Trophoblast cell (in vitro differentiated cells and primary cell): Measurements from ENCODE around the gene TMEM45B.
A peak's percentile ranks its signal among the peaks of the same experiment; 100 is the strongest.

Source experiments
- DNase-seq, 2 donors: peaks; one replicate each; pipeline ENCODE4 v3.0.0-alpha.2; 2016
- H2AFZ ChIP-seq: 2 replicates; pipeline ENCODE4 v1.6.1; 2013; ENCODE audit warnings: low read length, moderate library complexity, mild to moderate bottlenecking; ENCODE audit not compliant: insufficient read depth, poor library complexity
- H2AK5ac ChIP-seq: 2 replicates; pipeline ENCODE4 v1.6.1; 2013; ENCODE audit warnings: mild to moderate bottlenecking, low read length
- H2BK120ac ChIP-seq: 2 replicates; pipeline ENCODE4 v1.6.1; 2013; ENCODE audit warnings: low read length, mild to moderate bottlenecking, moderate library complexity; ENCODE audit not compliant: insufficient read depth, poor library complexity
- H2BK12ac ChIP-seq: 2 replicates; pipeline ENCODE4 v1.6.1; 2013; ENCODE audit warnings: mild to moderate bottlenecking, low read length, moderate library complexity
- H2BK5ac ChIP-seq: 2 replicates; pipeline ENCODE4 v1.6.1; 2013; ENCODE audit warnings: low read length, low read depth, moderate library complexity, mild to moderate bottlenecking; ENCODE audit not compliant: poor library complexity
- H3K14ac ChIP-seq: 2 replicates; pipeline ENCODE4 v1.6.1; 2013; ENCODE audit warnings: mild to moderate bottlenecking, low read length
- H3K18ac ChIP-seq: 2 replicates; pipeline ENCODE4 v1.6.1; 2013; ENCODE audit warnings: mild to moderate bottlenecking, low read length
- H3K23ac ChIP-seq: 2 replicates; pipeline ENCODE4 v1.6.1; 2013; ENCODE audit warnings: low read length
- H3K27ac ChIP-seq: 2 replicates; pipeline ENCODE4 v1.5.1; 2013; ENCODE audit warnings: low read depth, mild to moderate bottlenecking, inconsistent platforms, low read length, moderate library complexity
- H3K27me3 ChIP-seq: 2 replicates; pipeline ENCODE4 v1.6.1; 2013; ENCODE audit warnings: inconsistent platforms, mild to moderate bottlenecking, low read length, moderate library complexity; ENCODE audit not compliant: insufficient read depth
- H3K36me3 ChIP-seq, 2 experiments: 1 replicate in 1 of 2; 2 replicates in 1 of 2; pipeline ENCODE4 v1.6.1; 2013; ENCODE audit warnings: low read length in 2 of 2, mild to moderate bottlenecking in 2 of 2, moderate library complexity in 1 of 2; ENCODE audit not compliant: insufficient read depth in 2 of 2, control insufficient read depth in 1 of 2
- H3K4ac ChIP-seq: 2 replicates; pipeline ENCODE4 v1.6.1; 2013; ENCODE audit warnings: low read depth, mild to moderate bottlenecking, low read length, moderate library complexity
- H3K4me1 ChIP-seq, 2 experiments: 1 replicate in 1 of 2; 2 replicates in 1 of 2; pipeline ENCODE4 v1.6.1; 2013; ENCODE audit warnings: low read length in 2 of 2, mild to moderate bottlenecking in 2 of 2, moderate library complexity in 1 of 2; ENCODE audit not compliant: insufficient read depth in 2 of 2, control insufficient read depth in 1 of 2
- H3K4me2 ChIP-seq: 2 replicates; pipeline ENCODE4 v1.6.1; 2013; ENCODE audit warnings: inconsistent platforms, mild to moderate bottlenecking, low read length, moderate library complexity
- H3K4me3 ChIP-seq: 2 replicates; pipeline ENCODE4 v1.5.1; 2013; ENCODE audit warnings: mild to moderate bottlenecking, low read depth, low read length, inconsistent platforms
- H3K79me1 ChIP-seq: one replicate; pipeline ENCODE4 v1.6.1; 2013; ENCODE audit warnings: low read length
- H3K79me2 ChIP-seq: 2 replicates; pipeline ENCODE4 v1.6.1; 2013; ENCODE audit warnings: low read length, mild to moderate bottlenecking; ENCODE audit not compliant: control insufficient read depth, insufficient read depth, poor library complexity
- H3K9ac ChIP-seq: 2 replicates; pipeline ENCODE4 v1.6.1; 2013; ENCODE audit warnings: mild to moderate bottlenecking, low read length
- H3K9me3 ChIP-seq: 2 replicates; pipeline ENCODE4 v1.6.1; 2013; ENCODE audit warnings: low read depth, mild to moderate bottlenecking, control low read depth, inconsistent platforms, low read length; ENCODE audit not compliant: insufficient read depth
- H4K12ac ChIP-seq: 2 replicates; pipeline ENCODE4 v1.6.1; 2013; ENCODE audit warnings: low read depth, mild to moderate bottlenecking, low read length, moderate library complexity
- H4K8ac ChIP-seq: 2 replicates; pipeline ENCODE4 v1.6.1; 2013; ENCODE audit warnings: low read depth, mild to moderate bottlenecking, low read length, moderate library complexity
- H4K91ac ChIP-seq: one replicate; pipeline ENCODE4 v1.6.1; 2013; ENCODE audit warnings: low read depth, mild to moderate bottlenecking, low read length, moderate library complexity
- WGBS: extraction: QIAGEN DNeasy Blood & Tissue Kit; methylation state at CpG from one replicate; pipeline ENCODE4 v1.1.7; 2013; ENCODE audit warnings: missing lambda C conversion rate; ENCODE audit not compliant: insufficient read length, insufficient coverage; ENCODE audit errors: extremely low coverage; 5-methylcytosine and 5-hydroxymethylcytosine counted together

Gene TMEM45B

DNA sequence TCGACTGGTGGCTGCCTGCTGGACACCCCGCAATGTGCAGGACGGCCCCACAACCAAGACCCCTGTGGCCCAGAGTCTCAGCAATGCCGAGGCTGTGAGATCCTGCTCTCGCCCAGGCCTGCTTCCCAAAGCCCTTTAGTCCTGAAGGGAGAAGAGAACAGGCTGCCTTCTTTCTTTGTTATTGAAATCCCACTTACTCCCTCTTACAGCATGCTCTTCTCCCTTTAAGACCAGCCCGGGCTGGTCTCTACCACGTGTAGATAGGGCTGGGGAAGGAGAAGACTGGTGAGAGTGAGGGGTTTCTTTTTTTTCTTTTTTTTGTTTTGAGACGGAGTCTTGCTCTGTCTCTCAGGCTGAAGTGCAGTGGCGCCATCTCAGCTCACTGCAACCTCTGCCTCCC lies 21.3 kb downstream of the TMEM45B start:
- H3K79me2 ChIP-seq = no peaks in the 10 kb centered on the region
- H2AFZ ChIP-seq = no peak overlapping the region
- H3K18ac ChIP-seq = no peak overlapping the region
- H3K27ac ChIP-seq = no peak overlapping the region
- no peak overlapping the region for H3K4ac ChIP-seq
- WGBS = no CpG with 5 or more reads among the region's 9 CpGs
- no peak overlapping the region for H3K4me2 ChIP-seq
- H2BK5ac ChIP-seq = no peak overlapping the region
- no peak for DNase-seq
- no peak overlapping the region for H2BK120ac ChIP-seq
- H3K27me3 ChIP-seq = no peaks in the 10 kb centered on the region
- H4K12ac ChIP-seq = no peak overlapping the region
- H2AK5ac ChIP-seq = no peak overlapping the region
- H4K8ac ChIP-seq = no peak overlapping the region
- H3K79me1 ChIP-seq = no peaks in the 10 kb centered on the region
- no peak overlapping the region for H4K91ac ChIP-seq
- no peaks in the 10 kb centered on the region for H3K9me3 ChIP-seq
- no peak overlapping the region for H3K4me3 ChIP-seq
- no peak overlapping the region for H2BK12ac ChIP-seq
- no peak overlapping the region for H3K14ac ChIP-seq
- H3K23ac ChIP-seq = no peak overlapping the region
- H3K4me1 ChIP-seq = no peaks in the 10 kb centered on the region
- no peak overlapping the region for H3K9ac ChIP-seq
- H3K36me3 ChIP-seq = no peaks in the 10 kb centered on the region

GRCh38 chr11:129840236-129840635 lies 24.6 kb downstream of the TMEM45B start:
- Histone ChIP-seq H3K4ac (no peak overlapping the region), H3K14ac (no peak overlapping the region), H3K9ac (no peak overlapping the region), H4K12ac (no peak overlapping the region), H3K4me3 (no peak overlapping the region), H3K4me2 (no peak overlapping the region), H2BK5ac (no peak overlapping the region), H3K27ac (no peak overlapping the region), H4K8ac (no peak overlapping the region), H3K23ac (no peak overlapping the region), H3K9me3 (no peaks in the 10 kb centered on the region), H2AFZ (no peak overlapping the region), H3K4me1 (no peaks in the 10 kb centered on the region), H2BK120ac (no peak overlapping the region), H4K91ac (no peak overlapping the region), H3K36me3 (no peaks in the 10 kb centered on the region), H3K27me3 (no peaks in the 10 kb centered on the region), H3K79me1 (no peaks in the 10 kb centered on the region), H2AK5ac (no peak overlapping the region), H2BK12ac (no peak overlapping the region), H3K79me2 (no peaks in the 10 kb centered on the region), H3K18ac (no peak overlapping the region)
- no CpG with 5 or more reads among the region's 4 CpGs for WGBS
- DNase-seq = peak in 1 of 2 donors; percentile 48

DNA sequence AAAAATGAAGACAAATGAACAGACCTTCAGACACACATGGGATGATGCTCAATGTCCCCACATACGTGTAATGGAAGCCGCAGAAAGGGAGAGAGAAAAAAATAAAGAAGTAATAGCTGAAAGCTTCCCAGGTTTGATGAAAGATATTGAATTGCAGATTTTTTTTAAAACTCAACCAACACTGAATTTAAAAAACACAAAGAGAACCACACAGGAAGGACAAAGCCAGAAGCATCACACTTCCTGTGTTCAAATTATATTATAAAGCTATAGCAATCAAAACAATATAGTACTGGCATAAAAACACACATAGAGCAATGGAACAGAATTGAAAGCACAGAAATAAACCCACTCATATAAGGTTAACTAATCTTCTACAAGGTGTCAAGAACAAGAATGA lies 26.5 kb downstream of the TMEM45B start:
- Histone ChIP-seq H3K4ac (no peak overlapping the region), H3K4me2 (no peak overlapping the region), H3K79me2 (no peaks in the 10 kb centered on the region), H2AFZ (no peak overlapping the region), H4K12ac (no peak overlapping the region), H3K4me3 (no peak overlapping the region), H3K18ac (no peak overlapping the region), H3K79me1 (no peaks in the 10 kb centered on the region), H3K14ac (no peak overlapping the region), H2AK5ac (no peak overlapping the region), H2BK12ac (no peak overlapping the region), H3K9me3 (no peaks in the 10 kb centered on the region), H4K91ac (no peak overlapping the region), H2BK120ac (no peak overlapping the region), H4K8ac (no peak overlapping the region), H3K4me1 (peaks cover 0 to 4% of the 10 kb centered on the region in 2 experiments), H3K27me3 (no peaks in the 10 kb centered on the region), H3K36me3 (no peaks in the 10 kb centered on the region), H2BK5ac (no peak overlapping the region), H3K23ac (no peak overlapping the region), H3K9ac (no peak overlapping the region), H3K27ac (no peak overlapping the region)
- WGBS = no CpG with 5 or more reads among the region's 2 CpGs
- DNase-seq = no peak

- Histone ChIP-seq H3K79me1 (peaks cover 4% of the 10 kb centered on the region), H3K4me1 (peaks cover 6 to 12% of the 10 kb centered on the region in 2 experiments), H3K23ac (no peak overlapping the region), H3K27me3 (no peaks in the 10 kb centered on the region), H3K4ac (no peak overlapping the region), H3K9me3 (peaks cover 2% of the 10 kb centered on the region), H2BK120ac (no peak overlapping the region), H3K27ac (no peak overlapping the region), H3K4me2 (no peak overlapping the region), H3K36me3 (no peaks in the 10 kb centered on the region), H3K14ac (no peak overlapping the region), H2AFZ (no peak overlapping the region), H4K8ac (no peak overlapping the region), H3K79me2 (no peaks in the 10 kb centered on the region), H2BK5ac (no peak overlapping the region), H2BK12ac (no peak overlapping the region), H3K4me3 (no peak overlapping the region), H2AK5ac (no peak overlapping the region), H4K12ac (no peak overlapping the region), H3K18ac (no peak overlapping the region), H4K91ac (no peak overlapping the region), H3K9ac (no peak overlapping the region)
- no CpG with 5 or more reads among the region's 6 CpGs for WGBS
- peak; percentile 33 to 64 for DNase-seq
These were observed 31.1 kb downstream of the TMEM45B start for GRCh38 chr11:129846508-129847335.
